ENCODE results near the gene MC2R.

DNA sequence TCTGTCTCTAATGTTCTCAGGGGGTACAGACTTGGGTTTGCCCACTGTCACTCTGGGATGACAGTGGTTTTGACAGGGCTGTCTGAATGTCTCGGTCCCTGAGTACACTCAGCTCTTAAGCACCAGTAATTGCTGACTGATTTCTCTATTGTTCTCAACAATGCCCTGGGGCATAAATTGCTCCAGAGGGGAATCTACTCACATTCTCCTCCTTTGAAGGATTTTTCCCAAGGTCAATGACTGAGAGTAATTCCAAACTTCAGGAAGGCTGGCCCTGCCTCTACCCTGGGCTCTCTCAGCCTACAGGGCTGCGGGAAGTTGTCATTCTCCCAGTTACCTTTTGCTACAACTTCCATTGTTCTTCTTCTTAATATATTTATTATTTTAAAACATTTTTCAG is 36.5 kb downstream of the MC2R start:
- TF ChIP-seq EZH2phosphoT487 (IDR thresholded peaks at IDR 0.05): no peak
- TF ChIP-seq CTCF (IDR thresholded peaks at IDR 0.05): no peak
- no peak for TF ChIP-seq EZH2 (IDR thresholded peaks at IDR 0.05)

Data from neural progenitor cell (in vitro differentiated cells).